ENCODE measurements around the gene TUBGCP3. TPM values are rescaled to one million over a fixed set of nuclear protein-coding genes. Genes with fewer than 3 reads are reported as not detected.

The TUBGCP3 gene
- total and polyA plus RNA-seq, 12 donors, result 12.2 to 34.0 (median 21.5) TPM

DNA sequence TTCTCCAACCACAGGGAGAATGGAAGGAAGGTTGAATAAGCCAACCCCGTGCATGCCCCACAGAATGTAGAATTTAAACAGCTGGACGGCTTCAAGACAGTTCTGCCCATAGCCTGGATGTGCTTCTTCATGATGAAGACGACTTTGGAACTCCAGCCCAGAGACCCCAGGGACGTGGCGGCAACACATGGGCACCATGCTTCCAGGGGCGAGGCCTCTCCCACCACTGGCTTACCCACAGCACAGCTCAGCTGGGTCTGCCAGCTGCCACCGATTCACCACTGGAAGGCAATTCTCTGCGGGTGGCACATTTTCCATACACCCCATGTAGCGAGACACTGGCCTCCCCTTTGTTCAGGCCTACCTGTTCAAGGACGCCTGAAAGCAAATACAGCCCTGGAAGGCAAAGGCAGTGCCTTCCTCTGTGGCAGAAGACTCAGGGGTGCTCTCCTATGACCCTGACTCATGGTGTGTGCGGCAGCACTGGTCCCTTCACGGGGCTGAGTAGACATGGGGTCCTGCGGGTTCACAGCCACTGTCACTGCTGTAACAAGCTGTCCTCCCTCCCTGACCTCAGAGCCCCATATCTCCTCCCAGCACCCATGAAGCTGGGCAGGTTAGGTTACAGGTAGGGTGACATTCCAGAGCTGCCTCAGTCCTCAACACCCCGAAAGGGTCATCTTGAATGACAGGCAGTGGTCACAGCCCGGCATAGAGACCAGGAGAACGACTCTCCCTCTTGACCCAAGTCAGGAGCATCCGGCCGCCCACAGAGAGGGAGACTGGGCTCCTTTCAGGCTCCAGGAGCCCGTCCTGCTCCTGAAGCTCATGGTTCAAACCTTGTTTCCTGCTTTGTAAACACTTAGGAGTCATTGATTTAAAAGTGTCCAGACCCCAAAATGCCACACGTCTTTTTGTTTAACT lies 139.1 kb downstream of the TUBGCP3 start:
- Histone ChIP-seq H3K9me3 (replicated peaks in 1 of 3) (no peaks in the 10 kb centered on the region), H3K27ac (no peak overlapping the region), H3K4me1 (replicated peaks in 1 of 2) (no peaks in the 10 kb centered on the region), H3K36me3 (replicated peaks in 1 of 2) (no peaks in the 10 kb centered on the region), H3K4me3 (no peak overlapping the region), H3K27me3 (peaks cover 5% of the 10 kb centered on the region)
- 74 to 81% (median 75%) methylated on average over 15 to 20 of the region's 20 CpGs for WGBS, 4 donors
- DNase-seq, result peak in 2 of 7 donors; percentile 1 to 33
- TF ChIP-seq CTCF (IDR thresholded peaks at IDR 0.05), result no peak
- TF ChIP-seq POLR2A (IDR thresholded peaks at IDR 0.05), result no peak
- intact Hi-C loops (cut with DNase I), result loop anchor here in 1 of 2 donors (10.0 kb wide), 1 partner anchor 974 kb away; no protein-coding TSS in a partner anchor

GRCh38 chr13:112447761-112448603 lies 140.0 kb downstream of the TUBGCP3 start:
- DNase-seq, result peak in 2 of 7 donors; percentile 2 to 45
- H3K36me3 ChIP-seq (replicated peaks in 1 of 2), result no peaks in the 10 kb centered on the region
- TF ChIP-seq CTCF (IDR thresholded peaks at IDR 0.05), result no peak
- intact Hi-C loops (cut with DNase I), result loop anchor here in 1 of 2 donors (10.0 kb wide), 1 partner anchor 973 kb away; no protein-coding TSS in a partner anchor
- H3K4me3 ChIP-seq, result no peak overlapping the region
- no peaks in the 10 kb centered on the region for H3K4me1 ChIP-seq (replicated peaks in 1 of 2)
- 78 to 93% (median 84%) methylated on average over 13 to 27 of the region's 27 CpGs for WGBS, 4 donors
- no peaks in the 10 kb centered on the region for H3K9me3 ChIP-seq (replicated peaks in 1 of 3)
- H3K27me3 ChIP-seq, result peaks cover 14% of the 10 kb centered on the region
- H3K27ac ChIP-seq, result no peak overlapping the region

- peaks cover 19% of the 10 kb centered on the region for H3K27me3 ChIP-seq
- WGBS, 4 donors, result 72 to 100% (median 81%) methylated on average over 1 to 2 of the region's 2 CpGs; no CpG with 5 or more reads in 1 of the 4 donors
- H3K9me3 ChIP-seq (replicated peaks in 1 of 3), result no peaks in the 10 kb centered on the region
- no peak for TF ChIP-seq CTCF (IDR thresholded peaks at IDR 0.05)
- no peak for TF ChIP-seq POLR2A (IDR thresholded peaks at IDR 0.05)
- H3K27ac ChIP-seq, result no peak overlapping the region
- intact Hi-C loops (cut with DNase I), result loop anchor here in 1 of 2 donors (10.0 kb wide), 1 partner anchor 973 kb away; no protein-coding TSS in a partner anchor
- H3K36me3 ChIP-seq (replicated peaks in 1 of 2), result no peaks in the 10 kb centered on the region
- peak in 1 of 7 donors; percentile 3 for DNase-seq
- no peaks in the 10 kb centered on the region for H3K4me1 ChIP-seq (replicated peaks in 1 of 2)
- H3K4me3 ChIP-seq, result no peak overlapping the region
Measured at GRCh38 chr13:112447306-112447705, 140.6 kb downstream of the TUBGCP3 start.

GRCh38 chr13:112446867-112447266 lies 141.1 kb downstream of the TUBGCP3 start:
- DNase-seq, result peak in 2 of 7 donors; percentile 5 to 18
- intact Hi-C loops (cut with DNase I), result loop anchor here in 1 of 2 donors (10.0 kb wide), 1 partner anchor 972 kb away; no protein-coding TSS in a partner anchor

More at GRCh38 chr13:112446867-112447266, 141.1 kb downstream of the TUBGCP3 start:
- Histone ChIP-seq H3K4me3 (no peak overlapping the region), H3K36me3 (replicated peaks in 1 of 2) (no peaks in the 10 kb centered on the region), H3K27me3 (peaks cover 22% of the 10 kb centered on the region), H3K4me1 (replicated peaks in 1 of 2) (no peaks in the 10 kb centered on the region), H3K9me3 (replicated peaks in 1 of 3) (no peaks in the 10 kb centered on the region), H3K27ac (no peak overlapping the region)
- no peak for TF ChIP-seq CTCF (IDR thresholded peaks at IDR 0.05)
- no peak for TF ChIP-seq POLR2A (IDR thresholded peaks at IDR 0.05)
- WGBS, 4 donors, result 53 to 89% (median 83%) methylated on average over 3 to 14 of the region's 14 CpGs
